RWPE2 (cell line): Measurements from ENCODE around the gene NSUN2.

Source experiments
- ATAC-seq: fragments of 200-7000 bp; cut with Tn5 transposase; 3 replicates; pipeline ENCODE4 v1.9.1; 2021; ENCODE audit warnings: low read depth
- DNase-seq: peaks from one replicate; pipeline ENCODE4 v3.0.0-alpha.2; 2020; ENCODE audit warnings: low spot score
- H3K27ac ChIP-seq: fragments of 450-650 bp; 2 replicates; pipeline ENCODE4 v1.5.1; 2017; ENCODE audit warnings: mild to moderate bottlenecking; ENCODE audit not compliant: poor library complexity, severe bottlenecking
- H3K27me3 ChIP-seq: fragments of 250-450 bp; sonication (Bioruptor Pico); 2 replicates; pipeline ENCODE4 v1.5.1; 2021; ENCODE audit warnings: mild to moderate bottlenecking, moderate library complexity; ENCODE audit not compliant: insufficient read depth, poor library complexity, severe bottlenecking
- H3K36me3 ChIP-seq: fragments of 250-450 bp; sonication (Bioruptor Pico); 2 replicates; pipeline ENCODE4 v1.5.1; 2020; ENCODE audit warnings: low read depth, mild to moderate bottlenecking, moderate library complexity
- H3K4me1 ChIP-seq: fragments of 250-450 bp; sonication (Bioruptor Pico); 2 replicates; pipeline ENCODE4 v1.5.1; 2021; ENCODE audit warnings: mild to moderate bottlenecking, moderate library complexity; ENCODE audit not compliant: insufficient read depth, poor library complexity, severe bottlenecking
- H3K4me3 ChIP-seq: fragments of 250-450 bp; sonication (Bioruptor Pico); 2 replicates; pipeline ENCODE4 v1.5.1; 2021; ENCODE audit warnings: mild to moderate bottlenecking, moderate library complexity; ENCODE audit not compliant: severe bottlenecking
- H3K9me3 ChIP-seq: fragments of 250-450 bp; sonication (Bioruptor Pico); 2 replicates; pipeline ENCODE4 v1.5.1; 2021; ENCODE audit warnings: mild to moderate bottlenecking, moderate library complexity; ENCODE audit not compliant: severe bottlenecking
- CTCF ChIP-seq: fragments of 450-650 bp; IDR thresholded peaks from one replicate; pipeline ENCODE4 v1.5.1; 2017; ENCODE audit warnings: mild to moderate bottlenecking, moderate library complexity; ENCODE audit not compliant: poor library complexity, severe bottlenecking

Gene NSUN2

DNA sequence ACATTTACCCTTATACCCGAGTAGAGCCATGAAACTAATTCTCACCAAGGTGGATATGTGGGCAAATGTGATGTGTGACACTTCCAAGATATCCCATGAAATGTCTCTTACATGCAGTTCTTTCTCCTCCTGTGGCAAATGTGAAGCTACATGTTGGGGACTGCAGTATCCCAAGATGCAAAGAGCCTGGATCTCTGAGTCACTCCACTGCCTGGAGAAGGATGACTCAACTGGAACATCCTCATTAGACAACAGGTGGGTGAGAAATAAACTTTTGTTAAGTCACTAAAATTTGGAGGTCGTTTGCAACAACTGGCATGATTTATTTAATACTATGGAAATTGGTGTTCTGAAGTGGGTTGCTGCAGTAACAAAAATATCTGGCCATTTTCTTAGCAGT is 43.9 kb upstream of the NSUN2 start:
- H3K9me3 ChIP-seq: no peaks in the 10 kb centered on the region
- no peak for DNase-seq
- H3K36me3 ChIP-seq: no peaks in the 10 kb centered on the region
- no peak for TF ChIP-seq CTCF
- H3K4me1 ChIP-seq: no peaks in the 10 kb centered on the region
- ATAC-seq: peak; percentile 80
- no peak overlapping the region for H3K27ac ChIP-seq
- no peak overlapping the region for H3K4me3 ChIP-seq
- H3K27me3 ChIP-seq: no peaks in the 10 kb centered on the region

- no peak for ATAC-seq
Observed at GRCh38 chr5:6675784-6676491, 43.1 kb upstream of the NSUN2 start.

GRCh38 chr5:6674886-6675285 is 42.0 kb upstream of the NSUN2 start:
- TF ChIP-seq CTCF: no peak
- ATAC-seq: no peak
- no peaks in the 10 kb centered on the region for H3K9me3 ChIP-seq
- H3K4me1 ChIP-seq: no peaks in the 10 kb centered on the region
- DNase-seq: no peak
- no peaks in the 10 kb centered on the region for H3K27me3 ChIP-seq
- no peak overlapping the region for H3K4me3 ChIP-seq
- no peaks in the 10 kb centered on the region for H3K36me3 ChIP-seq
- H3K27ac ChIP-seq: no peak overlapping the region

More at GRCh38 chr5:6675784-6676491, 43.1 kb upstream of the NSUN2 start:
- Histone ChIP-seq H3K4me3 (no peak overlapping the region), H3K27ac (no peak overlapping the region), H3K27me3 (no peaks in the 10 kb centered on the region), H3K36me3 (no peaks in the 10 kb centered on the region), H3K4me1 (no peaks in the 10 kb centered on the region), H3K9me3 (no peaks in the 10 kb centered on the region)
- DNase-seq: no peak
- TF ChIP-seq CTCF: no peak

- no peak for DNase-seq
- Histone ChIP-seq H3K4me1 (no peaks in the 10 kb centered on the region), H3K4me3 (no peak overlapping the region), H3K27me3 (no peaks in the 10 kb centered on the region), H3K27ac (no peak overlapping the region), H3K9me3 (no peaks in the 10 kb centered on the region), H3K36me3 (no peaks in the 10 kb centered on the region; the same call in 1 of the 2 replicates)
- ATAC-seq: no peak
- TF ChIP-seq CTCF: no peak
Observed at GRCh38 chr5:6674421-6674820, 41.6 kb upstream of the NSUN2 start.

DNA sequence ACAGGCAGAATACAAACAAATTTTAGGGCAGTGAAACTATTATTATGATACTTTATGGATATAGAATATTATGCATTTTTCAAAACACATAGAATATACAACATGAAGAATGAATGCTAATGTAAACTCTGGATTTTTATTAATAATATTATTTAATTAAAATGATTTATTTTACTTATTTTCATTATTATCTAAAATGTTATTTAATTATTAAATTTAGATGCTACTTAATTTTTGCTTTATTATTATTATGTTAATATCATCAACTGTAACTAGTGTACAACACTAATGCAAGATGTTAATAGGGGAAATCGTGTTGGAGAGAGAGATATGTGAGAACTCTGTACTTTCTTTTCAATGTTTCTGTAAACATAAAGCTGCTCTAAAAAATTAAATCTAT is 41.1 kb upstream of the NSUN2 start:
- H3K27me3 ChIP-seq: no peaks in the 10 kb centered on the region
- H3K4me1 ChIP-seq: no peaks in the 10 kb centered on the region
- DNase-seq (no peak), ATAC-seq (no peak)
- TF ChIP-seq CTCF: no peak
- no peak overlapping the region for H3K4me3 ChIP-seq
- H3K36me3 ChIP-seq: no peaks in the 10 kb centered on the region; the same call in 1 of the 2 replicates
- H3K9me3 ChIP-seq: no peaks in the 10 kb centered on the region
- H3K27ac ChIP-seq: no peak overlapping the region
